ENCODE results near the gene THSD7B.

DNA sequence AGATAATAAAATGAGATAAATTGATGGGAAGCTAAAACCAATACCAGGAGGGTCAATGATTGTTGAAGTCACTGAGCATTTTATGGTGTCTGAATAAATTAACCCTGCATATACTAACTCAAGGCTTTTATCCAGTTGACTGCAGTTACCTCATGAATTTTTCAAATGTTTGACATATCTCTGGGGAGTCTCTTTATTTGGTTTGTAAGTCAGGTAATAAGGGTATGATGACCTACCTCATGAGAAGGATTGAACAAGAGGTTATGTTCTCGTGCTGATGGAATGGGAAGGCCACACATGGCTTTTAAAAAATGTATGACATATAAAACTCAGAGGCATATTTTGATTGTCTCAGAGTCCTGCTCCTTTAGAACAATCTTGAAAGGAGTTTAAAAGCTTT, 237.6 kb downstream of the THSD7B start:
- TF ChIP-seq, protein P1, sequence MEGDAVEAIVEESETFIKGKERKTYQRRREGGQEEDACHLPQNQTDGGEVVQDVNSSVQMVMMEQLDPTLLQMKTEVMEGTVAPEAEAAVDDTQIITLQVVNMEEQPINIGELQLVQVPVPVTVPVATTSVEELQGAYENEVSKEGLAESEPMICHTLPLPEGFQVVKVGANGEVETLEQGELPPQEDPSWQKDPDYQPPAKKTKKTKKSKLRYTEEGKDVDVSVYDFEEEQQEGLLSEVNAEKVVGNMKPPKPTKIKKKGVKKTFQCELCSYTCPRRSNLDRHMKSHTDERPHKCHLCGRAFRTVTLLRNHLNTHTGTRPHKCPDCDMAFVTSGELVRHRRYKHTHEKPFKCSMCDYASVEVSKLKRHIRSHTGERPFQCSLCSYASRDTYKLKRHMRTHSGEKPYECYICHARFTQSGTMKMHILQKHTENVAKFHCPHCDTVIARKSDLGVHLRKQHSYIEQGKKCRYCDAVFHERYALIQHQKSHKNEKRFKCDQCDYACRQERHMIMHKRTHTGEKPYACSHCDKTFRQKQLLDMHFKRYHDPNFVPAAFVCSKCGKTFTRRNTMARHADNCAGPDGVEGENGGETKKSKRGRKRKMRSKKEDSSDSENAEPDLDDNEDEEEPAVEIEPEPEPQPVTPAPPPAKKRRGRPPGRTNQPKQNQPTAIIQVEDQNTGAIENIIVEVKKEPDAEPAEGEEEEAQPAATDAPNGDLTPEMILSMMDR (IDR thresholded peaks at IDR 0.05), result no peak
- no peak for TF ChIP-seq EZH2 (IDR thresholded peaks at IDR 0.05)

Measured in neural progenitor cell (in vitro differentiated cells).